Measurements from ENCODE around the gene RAD51AP1.

Gene RAD51AP1

GRCh38 chr12:4562034-4562657 is 23.5 kb downstream of the RAD51AP1 start, which contains the start of gene DYRK4:
Gene DYRK4 (plus strand): TSS chr12:4562208. CDS start chr12:4562246, 38 bp downstream.
- H3K4me3 ChIP-seq (ENCODE audit: low read depth, low read length), result peak within 1 kb of the TSS; percentile 53
- DNase-seq (ENCODE audit: low read depth), result peak; percentile 89
- peak; percentile 9 for TF ChIP-seq CTCF (conservative IDR thresholded peaks at IDR 0.05; ENCODE audit: low read depth, low read length)

- no peak for DNase-seq (ENCODE audit: low read depth)
- TF ChIP-seq CTCF (conservative IDR thresholded peaks at IDR 0.05; ENCODE audit: low read depth, low read length), result no peak
- H3K4me3 ChIP-seq (ENCODE audit: low read depth, low read length), result no peak overlapping the region
These were observed 24.6 kb downstream of the RAD51AP1 start for GRCh38 chr12:4563336-4563735.

GRCh38 chr12:4564818-4565217 is 26.1 kb downstream of the RAD51AP1 start:
- DNase-seq (ENCODE audit: low read depth), result no peak
- no peak overlapping the region for H3K4me3 ChIP-seq (ENCODE audit: low read depth, low read length)
- no peak for TF ChIP-seq CTCF (conservative IDR thresholded peaks at IDR 0.05; ENCODE audit: low read depth, low read length)

GRCh38 chr12:4566474-4566873 is 27.8 kb downstream of the RAD51AP1 start:
- no peak for DNase-seq (ENCODE audit: low read depth)
- no peak for TF ChIP-seq CTCF (conservative IDR thresholded peaks at IDR 0.05; ENCODE audit: low read depth, low read length)

GRCh38 chr12:4567073-4567881 is 28.6 kb downstream of the RAD51AP1 start:
- TF ChIP-seq CTCF (conservative IDR thresholded peaks at IDR 0.05; ENCODE audit: low read depth, low read length), result no peak
- DNase-seq (ENCODE audit: low read depth), result no peak
- H3K4me3 ChIP-seq (ENCODE audit: low read depth, low read length), result no peak overlapping the region

More at GRCh38 chr12:4566474-4566873, 27.8 kb downstream of the RAD51AP1 start:
- H3K4me3 ChIP-seq (ENCODE audit: low read depth, low read length), result no peak overlapping the region

- TF ChIP-seq CTCF (conservative IDR thresholded peaks at IDR 0.05; ENCODE audit: low read depth, low read length), result no peak
- DNase-seq (ENCODE audit: low read depth), result no peak
- no peak overlapping the region for H3K4me3 ChIP-seq (ENCODE audit: low read depth, low read length)
These were observed 30.6 kb downstream of the RAD51AP1 start for GRCh38 chr12:4569261-4569660.

Measured in choroid plexus epithelial cell (primary cell).